ENCODE data around the gene GAS2. TPM values are rescaled to one million over a fixed set of nuclear protein-coding genes. Genes with fewer than 3 reads are reported as not detected.

GAS2 gene
- polyA plus RNA-seq, 3 donors, result 0.86 to 1.00 (median 0.89) TPM

DNA sequence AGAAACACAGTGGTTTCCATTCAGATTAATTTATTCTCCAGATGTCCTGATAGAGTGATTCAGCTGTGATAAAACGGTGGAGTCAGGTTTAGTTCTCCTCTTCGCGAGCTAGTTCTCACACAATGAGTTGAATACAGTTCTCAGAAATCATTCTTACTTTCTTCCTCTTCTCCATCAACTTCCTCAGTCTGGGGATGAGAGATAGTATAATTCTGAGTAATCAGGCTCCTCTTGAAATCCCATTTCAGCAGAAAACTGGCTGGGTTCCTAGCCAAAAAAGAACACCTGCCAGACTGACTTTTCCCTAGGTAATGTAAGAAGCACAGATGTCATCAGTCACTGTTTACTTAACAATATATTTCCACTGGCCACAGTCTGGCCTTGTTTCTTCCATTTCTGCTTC is 86.5 kb downstream of the GAS2 start:
- Histone ChIP-seq H3K4me2 (replicated peaks; ENCODE audit: extremely low read depth, low read length, poor library complexity, severe bottlenecking) (no peak overlapping the region), H3K4me3 (replicated peaks in 1 of 3; ENCODE audit: low read depth in 2 of 3, low read length in 3 of 3) (no peak overlapping the region), H3K27ac (ENCODE audit: low read depth in 1 of 2, low read length in 2 of 2) (no peak overlapping the region), H3K79me2 (ENCODE audit: insufficient read depth, low read length) (no peaks in the 10 kb centered on the region), H3K36me3 (replicated peaks in 1 of 2; ENCODE audit: control insufficient read depth in 1 of 2, insufficient read depth in 2 of 2, low read length in 2 of 2) (no peaks in the 10 kb centered on the region), H3K9ac (ENCODE audit: insufficient read depth, low read length, poor library complexity, severe bottlenecking) (no peak overlapping the region), H3K9me3 (replicated peaks in 1 of 2; ENCODE audit: control insufficient read depth in 1 of 2, insufficient read depth in 1 of 2, low read length in 2 of 2) (no peaks in the 10 kb centered on the region), H3K27me3 (ENCODE audit: control insufficient read depth in 2 of 2, insufficient read depth in 2 of 2, low read length in 2 of 2) (no peaks in the 10 kb centered on the region), H4K20me1 (ENCODE audit: insufficient read depth, low read length) (no peaks in the 10 kb centered on the region), H2AFZ (ENCODE audit: insufficient read depth, low read depth, low read length, poor library complexity, severe bottlenecking) (no peak overlapping the region), H3K4me1 (ENCODE audit: control insufficient read depth in 1 of 2, insufficient read depth in 2 of 2, low read length in 2 of 2) (no peaks in the 10 kb centered on the region)
- Mint-ChIP-seq H3K4me1 (no peaks in the 10 kb centered on the region), H3K27me3 (ENCODE audit: low read depth in 3 of 3) (peaks cover 0 to 2% (median 0%) of the 10 kb centered on the region in 3 donors), H3K36me3 (no peaks in the 10 kb centered on the region), H3K27ac (no peak overlapping the region), H3K4me3 (no peak overlapping the region), H3K9me3 (no peaks in the 10 kb centered on the region)
- intact Hi-C loops (cut with micrococcal nuclease), result no loop called here
- no peak for DNase-seq
- TF ChIP-seq, protein P1, sequence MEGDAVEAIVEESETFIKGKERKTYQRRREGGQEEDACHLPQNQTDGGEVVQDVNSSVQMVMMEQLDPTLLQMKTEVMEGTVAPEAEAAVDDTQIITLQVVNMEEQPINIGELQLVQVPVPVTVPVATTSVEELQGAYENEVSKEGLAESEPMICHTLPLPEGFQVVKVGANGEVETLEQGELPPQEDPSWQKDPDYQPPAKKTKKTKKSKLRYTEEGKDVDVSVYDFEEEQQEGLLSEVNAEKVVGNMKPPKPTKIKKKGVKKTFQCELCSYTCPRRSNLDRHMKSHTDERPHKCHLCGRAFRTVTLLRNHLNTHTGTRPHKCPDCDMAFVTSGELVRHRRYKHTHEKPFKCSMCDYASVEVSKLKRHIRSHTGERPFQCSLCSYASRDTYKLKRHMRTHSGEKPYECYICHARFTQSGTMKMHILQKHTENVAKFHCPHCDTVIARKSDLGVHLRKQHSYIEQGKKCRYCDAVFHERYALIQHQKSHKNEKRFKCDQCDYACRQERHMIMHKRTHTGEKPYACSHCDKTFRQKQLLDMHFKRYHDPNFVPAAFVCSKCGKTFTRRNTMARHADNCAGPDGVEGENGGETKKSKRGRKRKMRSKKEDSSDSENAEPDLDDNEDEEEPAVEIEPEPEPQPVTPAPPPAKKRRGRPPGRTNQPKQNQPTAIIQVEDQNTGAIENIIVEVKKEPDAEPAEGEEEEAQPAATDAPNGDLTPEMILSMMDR (IDR thresholded peaks at IDR 0.05), result no peak
- WGBS (ENCODE audit: insufficient coverage), result no CpG with 5 or more reads among the region's 3 CpGs

DNA sequence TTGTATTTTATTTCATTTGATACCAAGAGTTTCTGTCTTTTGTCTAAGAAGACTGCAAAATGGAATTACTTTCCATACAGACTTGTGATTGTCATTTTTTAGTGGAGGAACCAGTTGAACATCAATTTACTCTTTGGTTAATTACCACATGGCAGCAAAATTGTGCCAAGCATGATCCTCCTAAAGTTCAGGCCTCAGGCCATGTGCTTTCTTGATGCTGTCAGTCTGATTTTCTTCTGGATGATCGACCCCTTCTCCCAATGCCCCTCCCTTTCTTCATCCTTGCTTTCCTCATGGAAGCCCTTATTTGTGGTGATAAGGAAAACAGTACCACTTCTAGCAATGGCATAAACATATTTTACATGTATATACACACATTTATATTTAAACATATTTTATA is 87.0 kb downstream of the GAS2 start:
- no peak overlapping the region for H3K27ac Mint-ChIP-seq
- no peak overlapping the region for H3K27ac ChIP-seq (ENCODE audit: low read depth in 1 of 2, low read length in 2 of 2)
- intact Hi-C loops (cut with micrococcal nuclease), result no loop called here
- H3K4me1 Mint-ChIP-seq, result no peaks in the 10 kb centered on the region
- no peak overlapping the region for H2AFZ ChIP-seq (ENCODE audit: insufficient read depth, low read depth, low read length, poor library complexity, severe bottlenecking)
- H3K4me3 Mint-ChIP-seq, result no peak overlapping the region
- H3K79me2 ChIP-seq (ENCODE audit: insufficient read depth, low read length), result no peaks in the 10 kb centered on the region
- DNase-seq, result no peak
- no peaks in the 10 kb centered on the region for H3K36me3 ChIP-seq (replicated peaks in 1 of 2; ENCODE audit: control insufficient read depth in 1 of 2, insufficient read depth in 2 of 2, low read length in 2 of 2)
- H3K4me3 ChIP-seq (replicated peaks in 1 of 3; ENCODE audit: low read depth in 2 of 3, low read length in 3 of 3), result no peak overlapping the region
- WGBS (ENCODE audit: insufficient coverage), result no CpG with 5 or more reads among the region's 1 CpG
- no peaks in the 10 kb centered on the region for H3K27me3 ChIP-seq (ENCODE audit: control insufficient read depth in 2 of 2, insufficient read depth in 2 of 2, low read length in 2 of 2)
- H3K4me2 ChIP-seq (replicated peaks; ENCODE audit: extremely low read depth, low read length, poor library complexity, severe bottlenecking), result no peak overlapping the region
- no peak overlapping the region for H3K9ac ChIP-seq (ENCODE audit: insufficient read depth, low read length, poor library complexity, severe bottlenecking)
- no peaks in the 10 kb centered on the region for H3K9me3 ChIP-seq (replicated peaks in 1 of 2; ENCODE audit: control insufficient read depth in 1 of 2, insufficient read depth in 1 of 2, low read length in 2 of 2)
- H3K36me3 Mint-ChIP-seq, result no peaks in the 10 kb centered on the region
- no peaks in the 10 kb centered on the region for H4K20me1 ChIP-seq (ENCODE audit: insufficient read depth, low read length)
- no peaks in the 10 kb centered on the region for H3K4me1 ChIP-seq (ENCODE audit: control insufficient read depth in 1 of 2, insufficient read depth in 2 of 2, low read length in 2 of 2)
- H3K27me3 Mint-ChIP-seq (ENCODE audit: low read depth in 3 of 3), result peaks cover 0 to 2% (median 0%) of the 10 kb centered on the region in 3 donors
- H3K9me3 Mint-ChIP-seq, result no peaks in the 10 kb centered on the region
- TF ChIP-seq, protein P1 (IDR thresholded peaks at IDR 0.05), result no peak

Data from CD14-positive monocyte (primary cell).